NCI-H2029 treated with DMSO at 0.1 percent for 48 hours (cell line): Measurements from ENCODE around the gene TMED6.

Source experiments
- DNase-seq: peaks from one replicate; lab custom pipeline; 2025; lab: John Stamatoyannopoulos, UW

The TMED6 gene

DNA sequence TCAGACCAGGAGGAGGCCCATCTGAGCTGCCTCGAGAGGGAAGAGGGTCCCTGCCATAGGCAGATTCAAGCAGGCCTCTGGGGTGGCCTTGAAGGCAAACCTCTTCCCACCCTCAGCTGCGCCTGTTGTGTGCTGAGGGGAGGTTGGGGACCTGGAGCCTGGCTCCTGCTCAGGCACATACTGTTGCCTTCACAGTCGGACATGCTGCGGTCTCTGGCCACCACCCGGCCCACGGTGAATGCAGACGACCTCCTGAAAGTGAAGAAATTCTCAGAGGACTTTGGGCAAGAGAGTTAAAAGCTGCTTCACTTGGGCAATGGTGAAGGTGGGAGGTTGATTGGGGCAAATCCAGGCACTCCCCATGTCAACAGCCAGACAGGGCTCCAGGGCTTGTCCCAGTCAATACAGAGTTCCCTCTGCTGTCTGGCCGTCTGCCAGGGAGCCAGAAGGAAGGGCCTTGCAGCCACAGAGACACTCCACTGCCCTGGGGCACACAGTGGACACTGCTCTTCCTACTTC, 27.5 kb downstream of the TMED6 start:
- DNase-seq = no peak

DNA sequence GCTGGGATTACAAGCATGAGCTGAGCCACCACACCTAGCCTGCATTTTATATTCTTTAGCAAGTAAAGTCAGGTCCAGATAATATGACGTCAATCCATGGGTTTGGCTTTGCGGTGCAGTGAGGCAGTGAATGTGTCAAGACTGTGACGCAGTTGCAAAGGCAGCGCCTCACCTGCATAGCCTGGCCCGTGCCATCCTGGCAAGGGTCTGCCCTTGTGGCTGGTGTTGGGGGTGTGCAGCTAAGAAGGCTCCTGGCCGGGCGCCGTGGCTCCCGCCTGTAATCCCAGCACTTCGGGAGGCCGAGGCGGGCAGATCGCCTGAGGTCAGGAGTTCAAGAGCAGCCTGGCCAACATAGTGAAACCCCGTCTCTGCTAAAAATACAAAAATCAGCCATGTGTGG, 28.2 kb downstream of the TMED6 start:
- no peak for DNase-seq

DNA sequence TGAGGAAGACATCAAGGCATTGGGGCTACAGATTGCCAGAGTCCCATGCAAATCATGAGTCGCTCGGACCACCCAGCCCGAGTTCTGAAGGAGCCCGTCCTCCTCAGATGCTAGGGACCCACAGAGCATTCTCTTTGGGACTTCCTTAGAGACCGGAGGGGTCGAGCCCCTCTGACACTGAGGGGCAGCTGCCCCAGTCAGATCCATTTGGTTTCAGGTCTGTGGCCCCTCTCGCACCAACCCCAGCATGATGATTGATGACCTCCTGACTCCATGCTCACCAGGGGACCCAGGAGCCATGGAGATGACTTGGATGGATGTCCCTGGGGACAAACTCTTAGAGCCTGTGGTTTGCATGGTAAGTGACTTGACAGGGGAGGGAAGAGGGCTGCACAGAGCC, 29.2 kb downstream of the TMED6 start:
- no peak for DNase-seq

DNA sequence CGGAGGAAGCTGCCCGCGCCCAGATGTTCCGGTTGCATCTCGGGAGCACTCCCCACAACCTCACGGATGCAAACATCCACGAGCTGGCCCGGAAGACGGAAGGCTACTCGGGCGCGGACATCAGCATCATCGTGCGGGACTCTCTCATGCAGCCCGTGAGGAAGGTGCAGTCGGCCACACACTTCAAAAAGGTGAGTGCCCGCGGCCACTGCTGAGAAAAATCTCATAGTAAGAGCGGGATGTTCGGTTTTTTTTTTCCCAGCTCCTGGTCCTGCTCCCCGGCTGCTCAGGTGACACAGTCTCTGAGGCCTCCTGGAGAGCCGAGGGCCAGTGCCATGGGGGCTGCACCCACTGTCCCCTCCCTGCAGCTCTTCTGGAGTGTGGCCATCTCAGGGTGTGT, 30.5 kb downstream of the TMED6 start:
- no peak for DNase-seq

DNA sequence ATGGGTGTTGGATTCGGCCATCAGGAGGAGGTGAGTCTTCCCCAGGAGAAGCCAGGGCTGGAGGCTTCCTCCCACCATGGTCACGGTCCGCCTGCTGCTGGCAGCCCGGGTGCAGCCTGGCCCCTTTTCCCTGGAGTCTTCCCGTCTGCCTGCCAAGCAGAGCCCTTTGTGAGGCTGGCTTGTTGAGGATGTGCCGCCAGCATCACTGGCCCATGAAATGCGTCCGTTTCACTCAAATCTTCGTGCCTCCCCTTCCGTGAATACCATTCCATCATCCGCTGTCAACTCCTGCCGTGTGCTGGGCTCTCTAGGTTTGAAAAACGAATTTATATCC, 30.9 kb downstream of the TMED6 start:
- DNase-seq = no peak

DNA sequence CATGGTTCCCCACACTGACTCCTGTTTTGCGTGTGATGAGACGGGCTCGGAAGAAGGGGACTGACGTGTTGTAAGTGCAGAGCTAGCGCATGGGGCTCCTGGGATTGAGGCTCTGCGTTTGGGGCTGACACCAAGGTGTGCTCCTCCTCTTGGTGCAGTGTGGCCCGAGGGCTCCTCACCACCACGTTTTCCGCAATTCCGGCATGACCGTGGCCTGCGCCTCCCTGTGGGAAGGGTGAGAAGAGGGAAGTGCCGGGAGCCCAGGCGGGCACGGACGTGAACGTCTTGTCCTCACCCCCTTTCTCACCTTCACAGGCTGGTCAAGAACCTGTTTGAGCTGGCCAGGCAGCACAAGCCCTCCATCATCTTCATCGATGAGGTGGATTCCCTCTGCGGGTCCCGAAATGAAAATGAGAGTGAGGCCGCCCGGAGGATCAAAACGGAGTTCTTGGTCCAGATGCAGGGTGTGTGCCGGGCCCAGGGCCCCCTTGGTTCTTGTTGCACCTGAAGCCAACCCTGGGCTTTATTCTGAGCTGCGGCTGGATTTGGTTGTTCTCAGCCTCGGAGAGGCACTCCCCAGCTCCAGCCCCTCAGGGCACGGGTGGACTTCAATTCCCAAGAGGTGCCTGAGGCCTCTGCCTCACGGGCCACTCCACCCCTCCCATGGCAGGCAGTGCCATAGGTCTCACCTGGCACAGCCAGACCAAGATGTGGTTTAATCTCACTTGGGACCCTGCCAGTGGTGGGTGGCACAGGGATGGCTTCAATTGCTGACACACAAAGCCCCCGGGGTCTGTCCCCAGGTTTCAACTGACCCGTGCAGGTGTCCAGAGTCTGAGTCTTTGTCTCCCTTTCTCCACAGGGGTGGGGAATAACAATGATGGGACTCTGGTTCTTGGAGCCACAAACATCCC, 31.5 kb downstream of the TMED6 start:
- DNase-seq = no peak

DNA sequence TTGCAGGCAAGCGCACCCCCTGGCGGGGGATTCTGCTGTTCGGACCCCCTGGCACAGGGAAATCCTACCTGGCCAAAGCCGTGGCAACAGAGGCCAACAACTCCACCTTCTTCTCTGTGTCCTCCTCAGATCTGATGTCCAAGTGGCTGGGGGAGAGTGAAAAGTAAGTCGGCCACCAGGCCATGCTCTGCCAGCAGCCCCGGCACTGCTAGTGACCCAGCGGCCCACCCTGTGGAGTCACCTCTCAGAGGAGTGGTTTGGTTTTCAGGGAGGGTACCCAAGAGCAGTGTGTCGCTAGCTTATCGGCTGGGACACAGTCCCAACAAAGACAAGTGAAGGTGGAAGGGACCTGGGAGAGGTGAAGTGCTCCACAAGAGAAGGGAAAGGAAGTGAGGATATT, 32.2 kb downstream of the TMED6 start:
- DNase-seq = no peak

DNA sequence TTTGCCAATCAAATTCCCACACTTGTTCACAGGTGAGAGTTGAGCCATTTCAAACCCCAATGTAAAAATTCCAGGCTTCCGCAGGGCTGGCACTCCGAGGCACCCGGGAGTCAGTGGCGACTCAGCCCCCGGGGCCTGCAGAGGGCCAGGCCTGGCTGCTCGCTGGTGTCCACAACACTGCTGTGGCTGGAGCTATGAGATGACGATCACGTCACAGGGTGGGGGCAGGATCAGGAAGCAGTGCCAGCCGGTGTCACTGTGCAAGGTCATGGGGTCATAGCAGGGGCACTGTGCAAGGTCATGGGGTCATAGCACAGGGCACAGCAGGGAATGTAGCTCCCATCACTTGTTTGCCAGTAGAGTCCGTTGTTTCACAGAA, 32.7 kb downstream of the TMED6 start:
- DNase-seq = no peak

DNA sequence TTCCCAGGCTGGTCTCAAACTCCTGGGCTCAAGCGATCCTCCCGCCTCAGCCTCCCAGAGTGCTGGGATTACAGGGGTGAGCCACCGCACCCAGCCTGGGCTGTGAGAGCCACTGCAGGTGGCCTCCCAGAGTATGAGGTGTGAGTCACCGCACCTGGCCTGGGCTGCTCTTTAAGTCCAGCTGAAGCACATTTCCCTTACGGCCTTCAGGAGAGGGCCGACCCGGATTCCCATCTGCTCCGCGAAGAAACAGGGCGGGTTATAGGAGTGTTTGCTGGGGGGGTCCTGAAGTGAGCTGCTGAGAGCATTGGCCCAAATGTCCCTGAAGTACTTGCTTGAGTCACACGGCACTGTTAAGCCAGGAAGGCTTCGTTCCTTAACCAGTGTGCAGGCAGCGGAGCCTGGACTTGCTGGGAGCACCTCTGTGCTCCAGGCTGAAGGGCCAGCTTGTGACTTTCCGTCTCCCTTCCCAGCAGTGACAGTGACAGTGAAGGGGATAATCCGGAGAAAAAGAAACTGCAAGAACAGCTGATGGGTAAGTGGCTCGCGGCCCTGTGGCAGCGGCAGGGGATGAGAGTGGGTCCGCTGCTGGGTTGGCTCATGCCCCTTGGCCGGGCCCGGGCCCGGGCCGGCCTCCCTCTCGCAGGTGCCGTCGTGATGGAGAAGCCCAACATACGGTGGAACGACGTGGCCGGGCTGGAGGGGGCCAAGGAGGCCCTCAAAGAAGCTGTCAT, 33.2 kb downstream of the TMED6 start:
- no peak for DNase-seq

DNA sequence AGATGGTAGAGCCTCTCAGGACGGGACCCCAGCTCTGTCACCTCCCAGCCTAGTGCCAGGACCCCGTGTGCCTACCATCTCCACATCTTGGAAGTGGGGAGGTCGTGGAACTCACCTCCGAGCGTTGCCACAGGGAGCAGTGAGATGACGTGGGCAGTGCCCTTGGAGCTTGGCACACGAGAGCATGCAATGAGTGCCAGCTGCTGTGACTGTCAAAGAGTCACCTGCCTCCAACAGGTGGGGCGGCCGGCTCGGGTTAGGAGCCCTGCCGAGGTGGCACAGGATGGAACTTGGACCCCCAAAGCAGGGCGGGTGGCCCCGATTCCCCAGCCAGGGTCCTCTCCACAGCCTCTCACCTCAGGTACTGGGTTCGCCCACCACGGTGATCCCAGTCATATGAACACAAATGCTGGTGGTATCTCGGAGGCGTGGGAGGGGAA, 35.0 kb downstream of the TMED6 start:
- DNase-seq = no peak

DNA sequence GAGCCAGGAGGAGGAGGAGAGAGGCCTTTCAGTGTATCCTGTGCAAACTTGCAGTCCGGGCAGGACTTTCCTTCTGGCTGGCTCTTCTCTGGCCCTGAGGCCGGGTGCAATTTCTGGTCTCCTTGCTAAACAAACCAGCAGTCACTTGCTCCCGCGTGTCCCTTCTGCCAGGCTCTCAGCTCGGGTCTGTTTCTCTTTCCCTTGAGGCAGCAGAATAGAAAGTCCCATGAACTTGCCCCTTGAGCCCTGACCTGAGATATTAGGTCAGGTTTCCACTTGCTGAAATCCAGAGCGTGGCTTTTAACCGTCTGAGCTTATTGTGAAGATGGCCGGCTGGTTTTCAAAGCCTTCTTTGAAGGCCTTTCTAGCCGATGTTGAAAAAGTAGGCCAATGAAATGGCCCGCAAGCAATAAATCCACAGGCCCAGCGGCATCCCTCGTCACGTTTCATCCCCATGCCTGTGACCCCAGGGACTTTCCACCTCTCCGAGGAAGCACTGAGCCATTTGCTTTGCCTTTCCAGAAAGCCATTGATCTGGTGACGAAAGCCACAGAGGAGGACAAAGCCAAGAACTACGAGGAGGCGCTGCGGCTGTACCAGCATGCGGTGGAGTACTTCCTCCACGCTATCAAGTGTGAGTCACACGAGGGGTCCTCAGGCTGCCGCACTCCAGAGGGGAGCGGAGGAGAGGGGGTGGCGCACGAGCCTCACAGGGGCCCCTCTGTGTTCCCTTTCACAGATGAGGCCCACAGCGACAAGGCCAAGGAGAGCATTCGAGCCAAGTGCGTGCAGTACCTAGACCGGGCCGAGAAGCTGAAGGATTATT, 35.9 kb downstream of the TMED6 start:
- DNase-seq = no peak

DNA sequence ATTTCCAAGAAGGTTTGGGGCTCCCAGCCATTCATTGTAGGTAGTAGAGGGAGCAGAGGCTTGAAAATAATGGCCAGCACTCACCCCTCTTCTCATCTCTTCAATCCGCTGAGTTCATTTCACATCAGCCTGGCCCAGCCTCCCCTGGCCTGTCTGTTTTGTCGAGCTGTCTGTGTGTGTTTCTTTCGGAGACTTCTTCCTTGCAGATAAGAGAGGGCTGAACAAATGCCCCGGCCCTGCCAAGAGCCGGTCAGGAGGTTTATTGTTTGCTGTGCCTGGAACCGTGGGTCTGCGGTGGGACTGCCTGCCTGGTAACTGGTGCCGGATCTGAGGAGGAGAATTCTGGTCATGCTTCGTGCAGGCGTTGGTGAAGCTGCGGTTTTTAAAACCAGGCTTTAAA, 37.1 kb downstream of the TMED6 start:
- DNase-seq = no peak

DNA sequence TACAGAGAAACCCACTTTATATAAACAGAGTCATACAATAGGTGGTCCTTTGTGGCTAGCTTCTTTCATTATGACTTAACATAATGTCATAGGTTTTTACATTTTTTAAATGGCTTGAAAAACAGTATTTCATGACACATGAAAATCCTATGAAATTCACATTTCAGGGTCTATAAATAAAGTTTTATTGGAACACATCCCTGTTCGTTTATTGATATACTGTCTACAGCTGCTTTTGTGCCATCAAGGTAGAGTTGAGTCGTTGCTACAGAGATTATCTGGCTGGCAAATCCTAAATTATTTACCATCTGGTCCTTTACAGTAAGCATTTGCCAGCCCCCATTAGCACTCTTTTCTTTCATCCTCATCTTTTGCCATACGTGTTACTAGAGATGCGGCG, 38.1 kb downstream of the TMED6 start:
- no peak for DNase-seq

DNA sequence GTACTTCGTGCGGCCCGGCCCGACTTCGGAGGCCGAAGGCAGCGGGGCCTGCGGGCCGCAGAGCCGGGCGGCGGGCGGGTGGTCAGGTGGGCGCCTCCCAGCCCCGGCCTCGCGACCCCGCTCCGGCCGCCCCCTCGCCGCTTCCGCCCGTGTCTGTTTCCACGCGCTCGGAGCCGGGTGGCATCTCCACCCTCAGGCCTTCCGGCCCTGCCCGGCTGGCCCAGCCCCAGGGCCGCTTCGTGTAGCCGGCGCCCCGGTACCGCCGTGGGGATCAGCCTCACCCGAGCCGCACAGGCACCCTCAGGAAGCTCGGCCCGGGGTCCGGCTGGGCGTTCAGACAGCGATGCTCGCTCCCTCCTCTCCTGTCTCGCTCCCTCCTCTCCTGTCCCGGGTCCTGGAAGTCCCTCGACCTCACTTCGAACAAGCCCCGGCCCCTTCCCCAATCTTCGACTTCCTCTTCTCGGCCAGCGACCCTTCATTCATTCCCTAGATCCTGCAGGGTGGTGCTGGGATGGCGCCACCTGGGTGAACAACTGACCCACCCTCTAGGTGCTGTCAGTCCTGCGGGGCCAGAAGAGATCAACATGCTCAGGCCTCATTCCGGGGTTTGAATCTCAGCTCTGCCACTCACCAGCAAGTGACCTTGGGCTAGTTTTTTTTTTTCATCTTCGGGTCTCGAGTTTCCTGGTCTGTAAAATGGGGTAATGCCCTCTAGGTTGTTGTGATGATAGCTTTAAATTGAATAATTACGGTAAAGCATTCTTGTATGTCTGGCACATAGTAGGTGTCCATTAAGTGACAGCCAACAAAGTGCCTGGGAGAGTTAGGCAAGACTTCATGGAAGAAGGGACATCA, 39.8 kb downstream of the TMED6 start:
- no peak for DNase-seq

DNA sequence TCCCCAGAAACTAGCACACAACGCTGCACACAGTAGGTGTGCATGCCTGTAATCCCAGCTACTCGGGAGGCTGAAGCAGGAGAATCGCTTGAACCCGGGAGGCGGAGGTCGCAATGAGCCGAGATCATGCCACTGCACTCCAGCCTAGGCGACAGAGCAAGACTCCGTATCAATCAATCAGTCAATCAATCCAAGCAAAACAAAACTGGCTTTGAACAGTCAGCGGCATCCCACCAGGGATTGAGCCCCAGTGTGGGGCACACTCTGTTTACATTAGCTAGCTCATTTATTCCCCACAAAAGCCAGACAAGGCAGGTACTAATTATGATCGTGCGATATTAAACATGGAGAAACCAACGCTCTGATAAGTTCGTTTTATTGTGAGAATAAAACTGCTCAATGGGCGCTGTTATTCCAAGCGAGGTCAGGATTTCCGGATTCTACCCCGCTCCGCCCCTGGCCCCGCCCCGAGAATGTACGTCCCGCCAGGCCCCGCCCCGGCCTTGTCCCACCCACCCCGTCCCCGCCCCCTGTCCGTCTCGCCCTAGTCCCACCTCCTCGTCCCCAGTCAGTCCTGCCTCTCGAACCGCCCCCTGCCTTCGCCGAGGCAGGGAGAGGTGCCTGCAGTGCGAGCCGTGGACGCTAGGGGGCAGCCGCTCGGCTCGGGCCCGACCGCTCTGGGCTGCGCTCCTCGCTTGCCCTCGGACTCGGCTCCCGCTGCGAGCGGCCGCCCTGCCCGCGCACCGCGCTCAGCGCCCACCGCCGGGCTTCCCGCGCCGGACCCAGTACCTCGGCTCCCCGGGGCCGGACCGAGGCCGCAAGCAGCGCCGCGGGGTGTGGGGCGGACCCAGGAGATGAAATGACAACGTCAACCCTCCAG, 40.7 kb downstream of the TMED6 start, which contains the start of gene VPS4A:
VPS4A (plus strand) TSS at position 698 of the 880 bp plus-strand sequence; CDS start at position 860, 162 bp downstream.
- DNase-seq = peak; percentile 73

DNA sequence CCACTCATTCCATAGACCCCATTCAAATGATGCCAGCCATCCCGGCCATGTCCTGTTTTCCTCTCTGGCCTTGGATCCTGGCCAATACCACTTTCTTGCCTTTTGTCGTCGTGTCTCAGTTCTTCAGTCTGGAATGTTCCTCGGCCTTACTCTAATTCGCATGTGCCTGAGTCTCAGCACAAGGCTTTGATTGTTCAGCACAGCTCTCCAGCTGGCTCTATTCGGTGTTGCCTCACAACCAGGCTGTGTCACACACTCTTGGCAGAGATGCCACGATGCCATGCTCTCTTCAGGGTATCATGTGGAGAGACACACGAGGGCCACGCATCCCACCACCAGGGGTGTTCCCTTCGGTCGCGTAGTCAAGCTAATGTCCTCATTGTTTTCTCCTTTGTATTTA, 42.3 kb downstream of the TMED6 start:
- no peak for DNase-seq

DNA sequence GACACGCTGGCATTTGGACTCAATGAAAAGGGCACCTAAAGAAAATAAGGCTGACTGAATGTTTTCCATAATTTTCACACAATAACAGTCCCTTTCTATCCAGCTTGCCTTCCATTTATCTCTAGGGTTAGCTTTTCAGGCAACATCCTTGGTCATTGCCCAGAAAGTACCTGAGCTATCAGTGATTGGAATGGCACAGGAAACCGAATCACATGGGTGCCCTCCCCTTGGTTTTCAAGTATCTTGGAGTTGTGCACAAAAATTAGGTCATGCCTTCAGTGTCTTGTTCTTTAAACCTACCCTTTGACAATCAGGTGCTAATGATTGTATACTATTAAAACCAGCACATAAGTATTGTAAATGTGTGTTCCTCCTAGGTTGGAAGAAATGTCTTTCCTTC, 43.7 kb downstream of the TMED6 start:
- no peak for DNase-seq

DNA sequence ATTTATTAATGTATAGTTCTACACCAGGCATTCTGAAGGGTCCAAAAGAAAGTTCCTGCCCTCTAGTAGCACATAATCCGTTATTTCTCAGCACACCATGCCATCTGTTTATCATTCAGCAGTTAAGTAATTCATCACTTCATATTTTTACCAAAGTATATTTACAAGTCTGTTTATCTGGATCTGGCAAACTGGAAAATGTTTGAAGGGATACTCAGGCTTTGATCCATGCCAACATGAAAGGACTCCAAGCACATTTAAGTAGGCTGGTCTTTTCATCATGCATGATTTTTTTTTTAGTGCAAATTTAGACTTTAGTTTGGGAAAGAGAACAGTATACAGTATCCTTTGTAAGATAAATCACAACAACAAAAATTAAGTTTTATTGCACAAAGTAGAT, 44.5 kb downstream of the TMED6 start:
- no peak for DNase-seq

DNA sequence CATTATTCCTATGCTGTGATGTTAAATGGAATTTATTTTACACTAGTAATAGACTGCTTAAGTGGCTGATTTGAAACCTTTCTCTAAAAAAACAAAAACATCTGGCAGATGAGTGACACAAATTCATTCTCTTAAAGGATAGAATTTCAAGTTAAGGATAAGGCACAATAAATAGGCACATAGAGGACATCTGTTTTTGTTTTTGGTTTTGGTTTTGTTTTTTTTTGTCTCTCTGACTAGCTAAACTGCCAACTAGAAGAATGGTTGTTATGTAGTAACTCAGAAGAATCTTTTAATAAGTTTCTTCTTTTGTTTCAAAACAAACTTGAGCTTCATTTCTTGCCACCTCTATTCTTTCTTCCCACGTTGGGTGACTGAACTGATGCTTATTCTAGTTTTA, 45.6 kb downstream of the TMED6 start:
- DNase-seq = no peak

DNA sequence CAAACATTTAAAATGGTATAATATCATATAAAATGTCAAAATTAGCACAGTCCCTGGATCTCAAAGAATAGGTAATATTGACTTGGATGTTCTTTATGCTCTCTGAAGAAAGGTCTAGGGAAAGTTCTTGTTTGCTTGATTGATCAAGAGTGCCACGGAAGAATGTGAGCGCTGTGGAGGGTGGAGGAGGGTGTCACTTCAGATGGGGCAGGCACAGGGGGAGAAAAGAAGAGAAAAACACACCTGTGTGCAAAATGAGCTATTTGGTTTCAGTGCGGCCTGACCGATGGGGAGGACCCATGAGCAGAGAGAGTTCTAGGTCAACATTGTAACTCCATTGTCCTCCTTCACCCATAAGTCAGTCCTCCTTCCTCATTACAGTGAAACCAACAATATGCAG, 49.3 kb downstream of the TMED6 start:
- no peak for DNase-seq
